Epidermal melanocyte (primary cell): Measurements from ENCODE around the gene SGCG.
"Not testable (repeated sequence)": the region's sequence is repeated elsewhere in the genome, so short reads cannot be mapped to it uniquely, and the experiment has no call there.

Experiments used
- DNase-seq: peaks from one replicate; pipeline ENCODE4 v3.0.0; 2011; ENCODE audit warnings: low spot score; ENCODE audit not compliant: insufficient read length

SGCG gene

GRCh38 chr13:23205807-23206206 lies 25.0 kb downstream of the SGCG start:
- no peak for DNase-seq

- DNase-seq, result no peak
These were observed 31.9 kb downstream of the SGCG start for GRCh38 chr13:23212671-23213070.

DNA sequence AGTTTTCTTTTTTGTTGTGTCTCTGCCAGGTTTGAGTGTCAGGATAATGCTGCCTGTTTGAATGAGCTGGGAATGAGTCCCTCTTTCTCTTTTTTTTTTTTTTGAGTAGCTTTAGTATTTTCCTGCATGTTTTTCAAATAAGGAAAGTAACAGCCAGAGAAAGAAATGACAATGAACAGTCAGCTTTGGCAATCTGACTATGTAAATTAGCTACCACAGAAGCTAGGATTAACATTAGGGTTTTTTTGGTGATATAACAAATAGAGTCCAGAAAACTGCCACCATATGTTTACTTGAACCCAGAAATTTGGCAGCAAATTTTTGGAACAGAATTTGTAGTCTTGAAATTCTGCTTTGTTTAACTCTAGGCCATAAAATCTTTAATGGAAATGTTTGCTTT lies 50.5 kb downstream of the SGCG start:
- no peak for DNase-seq

DNA sequence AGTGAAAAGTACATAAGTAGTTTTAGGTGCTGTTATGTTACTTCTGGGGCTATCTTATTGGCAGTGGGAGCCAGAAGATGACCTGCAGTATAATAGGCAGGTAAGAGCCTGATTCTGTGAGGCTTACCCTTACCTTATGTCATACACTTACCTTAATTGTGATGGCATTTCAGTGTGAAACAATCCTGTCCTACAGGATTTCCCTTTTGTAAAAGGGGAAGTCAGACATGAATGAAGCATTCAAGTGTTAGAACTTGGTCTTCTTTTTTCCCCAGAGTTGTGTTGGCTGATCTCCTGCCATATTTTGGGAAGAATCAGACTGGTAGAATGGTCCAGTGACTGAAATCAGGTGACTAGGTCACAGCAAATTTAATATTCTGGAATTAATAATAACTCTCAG lies 55.2 kb downstream of the SGCG start:
- no peak for DNase-seq

- no peak for DNase-seq
These were observed 62.3 kb downstream of the SGCG start for GRCh38 chr13:23243066-23243465.

DNA sequence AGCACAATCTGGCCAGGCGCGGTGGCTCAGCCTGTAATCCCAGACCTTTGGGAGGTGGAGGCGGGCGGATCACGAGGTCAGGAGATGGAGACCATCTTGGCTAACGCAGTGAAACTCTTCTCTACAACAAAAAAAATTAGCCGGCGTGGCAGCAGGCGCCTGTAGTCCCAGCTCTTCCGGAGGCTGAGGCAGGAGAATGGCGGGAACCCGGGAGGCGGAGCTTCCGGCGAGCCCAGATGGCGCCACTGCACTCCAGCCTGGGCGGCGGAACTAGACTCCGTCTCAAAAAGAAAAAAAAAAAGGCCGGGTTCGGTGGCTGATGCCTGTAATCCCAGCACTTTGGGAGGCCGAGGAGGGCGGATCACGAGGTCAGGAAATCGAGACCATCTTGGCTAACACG lies 67.6 kb downstream of the SGCG start:
- not testable (repeated sequence) for DNase-seq

DNA sequence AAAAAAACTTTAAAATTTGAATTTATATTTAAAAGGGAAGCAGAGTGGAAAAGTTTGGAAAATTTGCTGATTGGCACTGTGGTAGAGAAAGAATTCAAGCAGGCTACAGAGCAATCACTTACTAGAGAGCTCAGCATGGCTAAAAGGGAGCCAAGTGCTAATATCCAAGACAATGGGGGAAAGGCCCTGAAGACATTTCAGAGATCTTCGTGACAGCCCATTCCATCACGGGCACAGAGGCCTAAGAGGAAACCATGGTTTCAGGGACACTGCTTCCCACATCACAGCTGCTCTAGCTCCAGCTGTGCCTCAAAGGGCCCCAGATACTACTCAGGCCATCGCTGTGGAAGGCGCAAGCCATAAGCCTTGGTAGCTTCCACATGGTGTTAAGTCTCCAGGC lies 73.7 kb downstream of the SGCG start:
- no peak for DNase-seq

DNA sequence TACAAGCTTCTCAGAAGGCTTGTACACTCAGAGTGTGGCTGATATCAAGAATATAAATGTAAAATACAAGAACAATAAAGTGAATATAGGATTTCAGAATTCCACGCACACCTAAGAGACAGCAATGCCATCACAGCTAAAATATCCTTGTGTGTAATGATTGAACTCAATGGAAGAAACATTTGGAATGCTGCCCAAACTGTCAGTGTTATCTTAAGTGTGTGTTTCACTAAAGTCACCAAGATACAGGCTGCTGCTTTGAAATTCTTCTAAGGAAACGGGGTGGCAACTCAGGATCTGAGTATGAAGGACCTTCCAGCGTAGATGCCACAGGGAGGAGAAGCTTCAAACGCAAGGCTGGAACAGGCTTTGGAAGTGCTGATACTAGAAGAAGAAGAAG lies 86.8 kb downstream of the SGCG start:
- no peak for DNase-seq

GRCh38 chr13:23268441-23268840 lies 87.7 kb downstream of the SGCG start:
- no peak for DNase-seq

GRCh38 chr13:23271331-23271730 lies 90.6 kb downstream of the SGCG start:
- DNase-seq, result no peak

DNA sequence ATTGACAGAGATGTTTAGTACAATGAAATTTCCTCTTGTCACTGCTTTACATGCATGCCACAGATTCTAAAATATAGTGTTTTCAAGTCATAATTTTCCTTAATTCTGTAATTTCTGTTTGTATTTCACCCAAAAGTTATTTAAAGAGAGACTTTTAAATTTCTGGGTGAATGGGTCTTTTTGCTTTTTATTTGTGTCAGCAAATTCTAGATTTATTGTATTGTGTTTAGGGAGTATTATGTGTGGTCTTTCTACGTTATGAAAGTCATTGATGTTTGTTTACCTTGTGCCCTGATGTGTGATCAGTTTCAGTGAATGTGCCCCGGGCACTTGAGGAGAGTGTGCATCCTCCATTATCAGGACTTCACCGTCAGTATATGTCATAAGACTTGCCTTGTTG lies 92.7 kb downstream of the SGCG start:
- DNase-seq, result no peak

GRCh38 chr13:23279321-23279720 lies 98.5 kb downstream of the SGCG start:
- no peak for DNase-seq

DNA sequence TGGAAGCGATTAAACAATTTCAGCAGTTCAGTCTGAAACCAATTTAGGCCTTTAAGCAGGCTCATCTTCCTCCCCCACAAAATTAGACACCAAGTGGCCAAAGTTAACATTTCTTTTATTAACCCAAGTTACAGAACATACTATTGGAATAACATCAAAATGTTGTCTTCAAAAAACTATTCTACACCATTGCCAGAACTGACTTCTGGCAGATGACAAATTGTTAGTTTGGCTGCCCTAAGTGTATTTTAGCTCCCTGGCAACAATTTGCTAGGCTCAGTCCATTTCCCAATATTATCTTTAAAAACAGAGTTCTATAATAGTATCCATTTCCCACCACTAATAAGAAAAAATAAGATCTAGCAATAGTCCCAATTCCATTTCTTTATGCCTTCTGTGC lies 107.8 kb downstream of the SGCG start:
- DNase-seq, result no peak

GRCh38 chr13:23288995-23289394 lies 108.2 kb downstream of the SGCG start:
- no peak for DNase-seq

GRCh38 chr13:23289917-23290357 lies 109.2 kb downstream of the SGCG start:
- no peak for DNase-seq

DNA sequence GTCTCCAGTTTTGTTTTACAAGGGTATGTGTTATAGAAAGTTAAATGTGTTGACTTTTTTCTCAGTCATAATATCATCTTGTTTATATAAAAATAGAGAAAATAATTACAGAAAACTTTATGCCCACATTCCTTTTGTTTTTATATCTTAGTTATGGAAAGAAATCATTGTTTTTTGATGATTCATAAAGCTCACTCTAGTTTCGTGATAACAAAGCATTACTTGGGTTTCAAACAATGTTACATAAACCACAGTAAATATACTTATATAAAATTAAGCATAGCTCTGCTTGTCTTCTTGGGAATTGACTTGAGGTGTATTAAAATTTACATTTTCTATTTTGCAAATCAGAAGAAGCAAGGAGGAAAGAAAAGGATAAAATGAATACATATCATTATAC lies 111.8 kb downstream of the SGCG start:
- DNase-seq, result no peak

GRCh38 chr13:23314837-23315236 lies 134.1 kb downstream of the SGCG start:
- DNase-seq, result not testable (repeated sequence)

- DNase-seq, result no peak
These were observed 139.1 kb downstream of the SGCG start for GRCh38 chr13:23319883-23320224.

DNA sequence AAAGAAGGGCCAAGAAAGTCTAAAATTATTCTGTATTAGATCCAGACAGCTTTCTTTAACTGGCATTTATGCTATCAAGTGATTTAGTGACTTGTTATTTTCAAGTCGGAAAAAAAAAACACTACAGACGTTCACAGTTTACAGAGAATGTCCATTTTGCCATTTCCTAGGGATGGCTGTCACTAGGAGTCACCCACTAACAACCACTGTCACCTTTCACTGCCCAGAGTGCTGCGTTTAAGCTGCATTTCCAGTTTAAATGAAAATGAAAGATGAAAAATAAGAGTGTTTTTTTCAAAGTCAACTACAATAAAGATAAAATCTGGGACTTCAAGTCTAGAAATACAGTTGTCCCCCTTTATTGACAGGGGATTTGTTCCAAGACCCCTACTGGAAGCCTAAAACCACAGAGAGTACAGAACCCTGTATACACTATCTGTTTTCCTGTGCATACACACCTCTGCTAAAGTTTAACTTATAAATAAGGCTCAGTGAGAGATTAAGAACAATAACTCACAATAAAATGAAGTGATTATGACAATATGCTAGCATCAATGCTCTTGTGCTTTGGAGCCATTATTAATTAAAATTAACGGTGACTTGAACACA lies 140.3 kb downstream of the SGCG start:
- DNase-seq, result no peak

DNA sequence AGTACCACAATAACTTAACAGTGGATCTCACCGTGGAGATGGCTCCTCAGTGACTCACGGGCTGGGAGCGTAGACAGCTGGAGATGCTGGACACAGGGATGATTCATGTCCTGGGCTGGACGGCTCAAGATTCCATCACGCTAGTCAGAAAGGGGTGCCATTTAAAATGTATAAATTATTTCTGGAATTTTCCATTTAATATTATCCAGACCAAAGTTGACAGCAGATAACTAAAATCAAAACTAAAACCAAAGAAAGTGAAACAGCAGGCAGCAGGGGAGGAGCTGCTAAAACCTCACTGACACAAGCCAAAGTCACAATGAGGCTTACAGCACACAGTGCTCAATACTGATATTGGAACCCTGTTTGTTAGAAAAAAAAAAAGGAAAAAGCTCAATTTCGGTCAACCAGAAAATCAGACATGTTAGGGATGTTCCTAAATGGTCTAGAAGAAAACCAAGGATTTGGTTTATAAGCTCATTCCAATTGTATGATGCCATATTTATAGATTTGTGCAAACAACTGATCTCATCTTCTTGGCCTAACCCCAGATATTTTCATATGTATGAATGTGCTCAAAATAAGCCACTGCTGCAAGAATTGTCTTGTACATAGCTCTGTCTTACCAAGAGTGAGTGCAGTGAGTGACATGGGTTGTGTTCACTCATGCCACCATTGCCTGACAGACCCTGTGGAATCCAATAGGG lies 140.9 kb downstream of the SGCG start:
- DNase-seq, result no peak

DNA sequence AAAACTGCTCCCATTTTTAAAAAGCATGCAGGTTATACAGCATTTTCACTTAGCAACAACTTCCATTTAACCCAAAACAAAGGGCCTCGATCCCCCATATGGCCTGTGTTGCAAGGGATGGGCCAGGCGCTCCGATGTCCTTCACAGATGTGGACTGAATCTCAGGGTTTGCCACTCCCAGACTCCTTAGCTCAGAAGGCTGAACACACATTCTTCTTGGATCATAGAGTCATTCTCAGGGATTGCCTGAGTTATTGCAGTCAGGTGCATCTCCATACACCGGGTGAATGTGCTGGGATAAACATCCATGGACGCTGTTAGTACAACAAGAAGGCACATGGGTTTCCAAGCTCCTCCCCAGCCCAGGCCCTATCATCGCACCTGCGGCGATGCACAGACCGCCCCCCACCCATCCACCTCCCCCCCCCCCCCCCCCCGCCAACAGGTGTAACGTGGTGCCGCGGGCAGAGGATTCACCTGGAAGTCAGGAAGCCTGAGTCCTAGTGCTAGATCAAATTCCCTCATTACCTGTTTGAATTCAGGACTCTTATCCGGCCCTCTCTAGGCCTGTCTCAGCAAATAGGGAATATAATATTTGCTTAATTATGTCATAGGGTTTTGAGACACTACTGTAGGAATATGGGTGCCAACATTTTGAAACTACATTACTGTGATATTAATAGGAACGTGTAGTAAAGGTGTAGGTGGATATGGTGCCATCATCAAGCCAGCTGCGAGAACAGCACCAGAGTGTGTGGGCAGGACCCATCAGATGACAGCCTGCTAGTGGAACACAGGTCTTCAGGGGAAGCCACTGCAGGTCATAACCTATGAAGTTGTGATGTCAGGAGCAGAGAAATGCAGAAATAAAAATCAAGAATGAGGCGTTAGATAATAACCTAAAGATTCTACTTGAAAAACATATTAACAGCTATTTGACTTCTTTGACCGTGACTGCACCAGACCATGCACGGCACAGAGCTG lies 141.9 kb downstream of the SGCG start:
- DNase-seq, result no peak
